Neural cell (in vitro differentiated cells): Measurements from ENCODE around the gene IL23R. TPM values are rescaled to one million over a fixed set of nuclear protein-coding genes. Genes with fewer than 3 reads are reported as not detected.

Experiments used
- H2AFZ ChIP-seq: fragments of 200-600, 300-800 bp; sonication (generic), shearing (Covaris generic); 2 replicates; pipeline ENCODE4 v1.6.0; 2014; ENCODE audit warnings: low read depth, mild to moderate bottlenecking, antibody characterized with exemption, low read length, moderate library complexity
- H3F3A ChIP-seq: fragments of 200-600 bp; shearing (Covaris generic); 2 replicates; pipeline ENCODE4 v1.6.1; 2016; ENCODE audit warnings: mild to moderate bottlenecking, moderate library complexity, mixed read lengths, antibody characterized with exemption, low read length; ENCODE audit not compliant: insufficient read depth, poor library complexity, severe bottlenecking
- H3K27ac ChIP-seq: fragments of 200-600, 300-800 bp; sonication (generic), shearing (Covaris generic); 2 replicates; pipeline ENCODE4 v1.5.1; 2014; ENCODE audit warnings: mild to moderate bottlenecking, low read length, moderate library complexity
- H3K27me3 ChIP-seq: fragments of 300-800, 200-600 bp; sonication (generic), shearing (Covaris generic); 2 replicates; pipeline ENCODE4 v1.6.0; 2014; ENCODE audit warnings: mild to moderate bottlenecking, low read depth, low read length, moderate library complexity; ENCODE audit not compliant: insufficient read depth
- H3K36me3 ChIP-seq: fragments of 300-800, 200-600 bp; sonication (generic), shearing (Covaris generic); 2 replicates; pipeline ENCODE4 v1.5.1; 2014; ENCODE audit warnings: mild to moderate bottlenecking, antibody characterized with exemption, low read length, moderate library complexity; ENCODE audit not compliant: insufficient read depth
- H3K4me2 ChIP-seq: fragments of 300-800, 200-600 bp; sonication (generic), shearing (Covaris generic); 2 replicates; pipeline ENCODE4 v1.6.0; 2014; ENCODE audit warnings: mild to moderate bottlenecking, low read length
- H3K4me3 ChIP-seq: fragments of 300-800, 200-600 bp; sonication (generic), shearing (Covaris generic); 2 replicates; pipeline ENCODE4 v1.5.1; 2014; ENCODE audit warnings: mild to moderate bottlenecking, low read length, moderate library complexity
- H3K79me2 ChIP-seq: fragments of 200-600 bp; shearing (Covaris generic); replicated peaks from 2 replicates; pipeline ENCODE4 v1.6.0; 2014; ENCODE audit warnings: mild to moderate bottlenecking, low read length, moderate library complexity; ENCODE audit not compliant: insufficient read depth
- H3K9ac ChIP-seq: fragments of 300-800, 200-600 bp; sonication (generic), shearing (Covaris generic); 2 replicates; pipeline ENCODE4 v1.6.1; 2016; ENCODE audit warnings: mild to moderate bottlenecking, low read length, mixed read lengths
- H3K9me2 ChIP-seq: fragments of 200-600 bp; shearing (Covaris generic); 2 replicates; pipeline ENCODE4 v1.6.1; 2016; ENCODE audit warnings: mild to moderate bottlenecking, low read length, mixed read lengths; ENCODE audit not compliant: insufficient read depth
- H3K9me3 ChIP-seq: fragments of 200-600, 300-800 bp; sonication (generic), shearing (Covaris generic); 2 replicates; pipeline ENCODE4 v1.6.1; 2016; ENCODE audit warnings: mild to moderate bottlenecking, mixed run types, low read length, moderate library complexity, mixed read lengths
- H4K20me1 ChIP-seq: fragments of 200-600 bp; shearing (Covaris generic); 2 replicates; pipeline ENCODE4 v1.6.1; 2016; ENCODE audit warnings: mild to moderate bottlenecking, mixed run types; ENCODE audit not compliant: insufficient read depth
- CTCF ChIP-seq: fragments of 450-650 bp; IDR thresholded peaks from 2 replicates; pipeline ENCODE4 v1.5.1; 2014; ENCODE audit warnings: antibody characterized with exemption, mild to moderate bottlenecking, moderate library complexity; ENCODE audit not compliant: poor library complexity, severe bottlenecking
- EP300 ChIP-seq: fragments of 450-650 bp; conservative IDR thresholded peaks from 2 replicates; pipeline ENCODE4 v1.6.1; 2014; ENCODE audit warnings: antibody characterized with exemption, mild to moderate bottlenecking, moderate library complexity; ENCODE audit not compliant: poor library complexity, severe bottlenecking
- EZH2 ChIP-seq: fragments of 200-600, 300-800 bp; shearing (Covaris generic), sonication (generic); IDR thresholded peaks from 2 replicates; pipeline ENCODE4 v1.6.1; 2014; ENCODE audit warnings: antibody characterized with exemption, low read length, borderline replicate concordance, mild to moderate bottlenecking; ENCODE audit not compliant: insufficient read depth, poor library complexity, severe bottlenecking
- MXI1 ChIP-seq: fragments of 450-650 bp; conservative IDR thresholded peaks from 2 replicates; pipeline ENCODE4 v1.6.1; 2014; ENCODE audit warnings: antibody characterized with exemption, mild to moderate bottlenecking; ENCODE audit not compliant: poor library complexity, severe bottlenecking
- POLR2AphosphoS5 ChIP-seq: IDR thresholded peaks from 2 replicates; pipeline ENCODE4 v1.6.1; 2012
- RAD21 ChIP-seq: fragments of 450-650 bp; conservative IDR thresholded peaks from 2 replicates; pipeline ENCODE4 v1.6.1; 2014; ENCODE audit warnings: antibody characterized with exemption, mild to moderate bottlenecking, moderate library complexity
- REST ChIP-seq: IDR thresholded peaks from 2 replicates; pipeline ENCODE4 v1.6.1; 2012; ENCODE audit warnings: borderline replicate concordance
- SMC3 ChIP-seq: fragments of 450-650 bp; conservative IDR thresholded peaks from 2 replicates; pipeline ENCODE4 v1.6.1; 2014; ENCODE audit warnings: antibody characterized with exemption, mild to moderate bottlenecking, moderate library complexity; ENCODE audit not compliant: poor library complexity
- TAF1 ChIP-seq: IDR thresholded peaks from 2 replicates; pipeline ENCODE4 v1.6.1; 2012; ENCODE audit warnings: low read depth
- polyA plus RNA-seq: library from polyadenylated mRNA; depleted of rRNA; stranded (reverse); fragments of >200 nt; gene quantifications from 2 replicates; pipeline ENCODE4 v1.2.3, GENCODE V29; 2014

IL23R gene
- polyA plus RNA-seq, 1 donor from 2014 or later = not detected

DNA sequence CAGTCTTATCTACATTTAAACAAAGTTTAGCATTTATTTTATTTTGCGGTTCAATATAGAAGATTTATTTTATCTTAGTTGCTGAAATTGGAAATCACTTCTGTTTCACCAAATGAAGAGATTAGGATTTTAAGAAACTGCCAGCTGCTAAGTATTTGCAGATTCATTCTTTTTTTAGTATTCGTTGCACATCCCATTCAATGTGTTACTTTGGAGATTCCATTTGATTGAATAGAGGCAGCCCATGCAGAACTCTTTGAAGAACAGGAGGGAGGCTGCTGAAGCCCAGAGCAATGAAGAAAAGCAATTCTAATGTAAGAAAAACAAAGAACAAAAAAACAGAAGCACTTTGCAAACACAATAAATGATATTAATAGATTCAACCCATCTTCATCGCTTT lies 102.8 kb downstream of the IL23R start:
- no peak overlapping the region for H3K27ac ChIP-seq
- H3K27me3 ChIP-seq = no peaks in the 10 kb centered on the region
- H4K20me1 ChIP-seq = no peaks in the 10 kb centered on the region
- TF ChIP-seq EZH2 (no peak), REST (no peak)
- no peak overlapping the region for H3K9ac ChIP-seq
- no peaks in the 10 kb centered on the region for H3K9me2 ChIP-seq
- H3F3A ChIP-seq = no peaks in the 10 kb centered on the region
- H3K79me2 ChIP-seq = no peaks in the 10 kb centered on the region
- H3K4me2 ChIP-seq = no peak overlapping the region
- no peak overlapping the region for H2AFZ ChIP-seq
- H3K4me3 ChIP-seq = no peak overlapping the region
- H3K9me3 ChIP-seq = no peaks in the 10 kb centered on the region
- H3K36me3 ChIP-seq = no peaks in the 10 kb centered on the region

DNA sequence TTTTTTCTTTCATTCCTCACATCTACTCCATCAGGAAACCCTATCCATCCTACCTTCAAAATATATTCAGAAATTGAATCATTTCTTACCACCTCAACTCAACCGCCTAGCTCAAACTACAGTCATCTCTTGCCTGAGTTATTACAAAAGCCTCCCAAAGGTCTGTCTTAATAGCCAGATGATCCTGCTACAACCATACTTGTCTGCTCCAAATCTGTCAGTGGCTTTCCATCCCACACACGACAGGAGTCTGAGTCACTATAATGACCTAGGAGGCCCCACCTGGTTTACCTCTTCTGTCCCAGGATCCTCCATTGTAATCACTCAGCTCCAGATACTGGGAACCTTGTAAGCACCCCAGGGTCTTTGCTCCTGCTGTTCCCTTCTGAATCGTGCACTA lies 104.3 kb downstream of the IL23R start:
- H4K20me1 ChIP-seq = no peaks in the 10 kb centered on the region
- no peak overlapping the region for H3K9ac ChIP-seq
- H3K4me3 ChIP-seq = no peak overlapping the region
- H3K79me2 ChIP-seq = no peaks in the 10 kb centered on the region
- no peak overlapping the region for H3K27ac ChIP-seq
- H3K9me3 ChIP-seq = peaks cover 3% of the 10 kb centered on the region
- no peak overlapping the region for H3K4me2 ChIP-seq
- H3K27me3 ChIP-seq = no peaks in the 10 kb centered on the region
- no peak overlapping the region for H2AFZ ChIP-seq
- no peaks in the 10 kb centered on the region for H3K9me2 ChIP-seq
- no peaks in the 10 kb centered on the region for H3K36me3 ChIP-seq
- TF ChIP-seq POLR2AphosphoS5 (no peak), REST (no peak), TAF1 (no peak), SMC3 (no peak), CTCF (no peak), RAD21 (no peak), EZH2 (no peak), MXI1 (no peak), EP300 (no peak)
- no peaks in the 10 kb centered on the region for H3F3A ChIP-seq
